ENCODE measurements around the gene IRF7.
A peak's percentile ranks its signal among the peaks of the same experiment; 100 is the strongest.

The IRF7 gene

DNA sequence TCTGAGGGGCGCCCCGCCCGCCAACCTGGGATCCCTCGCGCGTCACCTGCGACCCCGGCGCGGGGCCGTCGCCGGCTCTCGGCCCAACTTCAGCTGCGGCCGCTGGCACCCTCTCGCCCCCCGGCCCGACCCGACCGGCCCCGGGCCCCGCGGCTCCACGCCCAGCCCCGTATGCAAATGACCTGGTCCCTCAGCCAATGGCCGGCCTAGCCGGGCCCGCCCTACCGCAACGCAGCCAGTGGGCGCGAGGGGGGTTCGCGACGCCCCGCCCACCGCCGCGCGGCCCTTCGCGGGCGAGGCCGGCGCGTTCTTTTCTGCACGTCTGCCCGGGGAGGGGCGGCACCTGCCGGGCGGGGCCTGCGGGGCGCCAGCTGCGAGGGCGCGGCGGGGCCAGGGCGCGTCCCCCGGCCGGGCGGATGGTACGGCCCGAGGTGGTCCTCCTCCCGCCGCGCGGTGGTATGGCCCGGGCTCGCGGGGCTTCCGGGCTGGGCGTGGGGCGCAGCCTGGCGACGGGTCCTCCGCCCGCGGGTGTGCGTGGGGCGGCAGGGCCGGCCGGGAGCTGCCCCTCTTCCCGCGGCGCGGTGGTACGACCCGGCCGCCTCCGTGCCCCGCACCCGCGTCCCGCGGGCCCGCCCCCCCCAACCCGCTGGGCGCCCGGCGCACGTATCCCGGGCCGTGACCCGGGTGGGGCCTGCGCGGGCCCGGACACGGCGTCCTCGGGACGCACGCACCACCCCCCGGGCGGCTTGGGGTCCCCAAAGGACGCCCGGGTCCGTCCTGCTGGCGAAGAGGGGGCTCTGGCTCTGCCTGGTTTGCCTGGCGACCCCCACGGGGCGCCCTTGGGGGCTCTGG lies 47.2 kb downstream of the IRF7 start:
- H3K4me1 ChIP-seq (ENCODE audit: control extremely low read depth in 1 of 4, control insufficient read depth in 4 of 4, insufficient read depth in 4 of 4, low read length in 3 of 4) = peaks cover 0 to 15% (median 13%) of the 10 kb centered on the region in 4 experiments
- peaks cover 0 to 18% (median 13%) of the 10 kb centered on the region in 5 experiments for H3K27me3 ChIP-seq (replicated peaks in 2 of 5; ENCODE audit: control insufficient read depth in 4 of 5, insufficient read depth in 5 of 5, low read length in 4 of 5)
- CTCF ChIA-PET = no interaction called here
- under 1% methylated on average over 112 of the region's 123 CpGs for WGBS (ENCODE audit: insufficient coverage)
- peak overlapping the region in 1 of 2 experiments; percentile 80 for H3K27ac ChIP-seq (ENCODE audit: insufficient read depth in 1 of 2, low read depth in 1 of 2, low read length in 2 of 2, poor library complexity in 1 of 2, severe bottlenecking in 2 of 2)
- H3K36me3 ChIP-seq (ENCODE audit: control insufficient read depth in 4 of 4, insufficient read depth in 4 of 4, low read length in 3 of 4) = peaks cover 0 to 8% (median 4%) of the 10 kb centered on the region in 4 experiments
- no peaks in the 10 kb centered on the region for H3K9me3 ChIP-seq (ENCODE audit: control extremely low read depth in 1 of 5, control insufficient read depth in 4 of 5, insufficient read depth in 2 of 5, low read depth in 1 of 5, low read length in 4 of 5)
- POLR2A ChIA-PET = no interaction called here
- peak; percentile 89 to 95 (median 95) for DNase-seq
- H3K4me3 ChIP-seq (ENCODE audit: control insufficient read depth in 1 of 7, extremely low read depth in 1 of 7, insufficient read depth in 4 of 7, low read depth in 2 of 7, low read length in 6 of 7) = peak overlapping the region; percentile 33 to 74 (median 64)

DNA sequence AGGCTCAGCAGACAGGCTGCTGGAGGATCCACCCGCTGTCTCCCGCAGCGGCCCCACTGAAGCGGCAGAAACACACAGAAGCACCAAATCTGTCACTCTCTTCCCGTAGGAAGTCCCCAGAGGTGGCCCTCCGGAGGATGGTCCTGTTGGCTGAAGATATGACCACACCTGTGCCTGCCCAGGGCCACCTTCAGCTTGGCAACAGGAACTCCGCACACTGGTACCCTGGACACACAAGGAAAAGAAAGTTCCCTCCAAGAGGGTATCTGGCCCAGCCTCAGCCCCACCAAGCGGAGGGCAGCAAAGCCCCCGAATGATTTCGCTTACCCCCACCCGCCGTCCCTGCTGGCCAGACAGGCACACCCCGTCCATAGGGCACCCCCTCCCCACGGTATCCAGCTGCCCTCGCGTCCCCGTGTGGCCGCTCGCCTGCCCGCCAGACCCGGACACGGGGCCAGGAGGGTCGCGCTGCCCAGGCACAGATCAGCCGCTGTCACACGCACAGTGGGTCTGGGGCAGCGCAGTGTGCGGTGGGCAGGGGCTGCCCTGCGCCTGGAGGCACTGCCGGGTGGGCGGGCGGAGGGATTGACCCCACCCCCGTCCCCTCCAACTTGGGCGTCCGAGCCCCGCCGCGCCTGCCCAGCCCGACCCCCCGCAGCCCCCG lies 48.0 kb downstream of the IRF7 start:
- peaks cover 0 to 13% (median 11%) of the 10 kb centered on the region in 5 experiments for H3K27me3 ChIP-seq (replicated peaks in 2 of 5; ENCODE audit: control insufficient read depth in 4 of 5, insufficient read depth in 5 of 5, low read length in 4 of 5)
- ChIA-PET CTCF (no interaction called here), POLR2A (no interaction called here)
- peaks cover 0 to 10% (median 4%) of the 10 kb centered on the region in 4 experiments for H3K36me3 ChIP-seq (ENCODE audit: control insufficient read depth in 4 of 4, insufficient read depth in 4 of 4, low read length in 3 of 4)
- no peak for DNase-seq
- peaks cover 0 to 15% (median 13%) of the 10 kb centered on the region in 4 experiments for H3K4me1 ChIP-seq (ENCODE audit: control extremely low read depth in 1 of 4, control insufficient read depth in 4 of 4, insufficient read depth in 4 of 4, low read length in 3 of 4)
- H3K9me3 ChIP-seq (ENCODE audit: control extremely low read depth in 1 of 5, control insufficient read depth in 4 of 5, insufficient read depth in 2 of 5, low read depth in 1 of 5, low read length in 4 of 5) = no peaks in the 10 kb centered on the region
- 44% methylated on average over 33 of the region's 41 CpGs for WGBS (ENCODE audit: insufficient coverage)
- H3K4me3 ChIP-seq (ENCODE audit: control insufficient read depth in 1 of 7, extremely low read depth in 1 of 7, insufficient read depth in 4 of 7, low read depth in 2 of 7, low read length in 6 of 7) = peak overlapping the region in 5 of 7 experiments; percentile 34 to 74 (median 65)
- peak overlapping the region in 1 of 2 experiments; percentile 44 for H3K27ac ChIP-seq (ENCODE audit: insufficient read depth in 1 of 2, low read depth in 1 of 2, low read length in 2 of 2, poor library complexity in 1 of 2, severe bottlenecking in 2 of 2)

DNA sequence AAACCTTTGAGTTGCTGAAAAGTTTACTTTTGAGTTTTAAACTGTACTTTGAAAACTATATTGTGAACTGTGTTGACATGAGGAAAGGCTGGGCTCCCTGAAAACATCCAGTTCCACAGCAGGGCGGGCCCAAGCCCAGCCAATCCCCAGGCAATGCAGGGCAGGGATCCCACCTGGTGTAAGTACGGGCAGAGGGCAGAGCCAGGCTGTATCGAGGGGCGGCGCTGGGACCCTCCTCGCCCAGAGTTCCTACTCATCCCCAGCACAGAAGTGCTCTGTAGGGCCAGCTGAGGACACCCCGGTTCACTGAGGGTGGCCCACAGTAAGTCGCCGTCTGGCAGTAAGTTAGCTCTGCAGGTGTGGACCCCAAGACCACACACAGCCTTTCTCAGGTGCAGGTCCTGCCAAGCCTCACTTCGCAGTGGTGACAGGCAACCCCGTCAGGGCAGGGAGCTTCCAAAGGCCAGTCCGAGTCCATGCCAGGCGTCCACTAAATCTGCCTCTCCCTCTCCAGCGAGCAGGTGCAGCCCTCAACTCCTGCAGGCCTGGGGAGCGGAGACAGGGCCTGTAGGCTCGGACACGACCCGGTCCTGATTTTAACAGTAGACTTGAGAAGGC lies 48.6 kb downstream of the IRF7 start:
- DNase-seq = no peak
- Histone ChIP-seq H3K4me3 (ENCODE audit: control insufficient read depth in 1 of 7, extremely low read depth in 1 of 7, insufficient read depth in 4 of 7, low read depth in 2 of 7, low read length in 6 of 7) (no peak overlapping the region), H3K9me3 (ENCODE audit: control extremely low read depth in 1 of 5, control insufficient read depth in 4 of 5, insufficient read depth in 2 of 5, low read depth in 1 of 5, low read length in 4 of 5) (no peaks in the 10 kb centered on the region), H3K27me3 (replicated peaks in 2 of 5; ENCODE audit: control insufficient read depth in 4 of 5, insufficient read depth in 5 of 5, low read length in 4 of 5) (peaks cover 0 to 13% (median 11%) of the 10 kb centered on the region in 5 experiments), H3K4me1 (ENCODE audit: control extremely low read depth in 1 of 4, control insufficient read depth in 4 of 4, insufficient read depth in 4 of 4, low read length in 3 of 4) (peaks cover 0 to 15% (median 13%) of the 10 kb centered on the region in 4 experiments), H3K27ac (ENCODE audit: insufficient read depth in 1 of 2, low read depth in 1 of 2, low read length in 2 of 2, poor library complexity in 1 of 2, severe bottlenecking in 2 of 2) (peak overlapping the region in 1 of 2 experiments; percentile 44), H3K36me3 (ENCODE audit: control insufficient read depth in 4 of 4, insufficient read depth in 4 of 4, low read length in 3 of 4) (peaks cover 0 to 10% (median 4%) of the 10 kb centered on the region in 4 experiments)
- ChIA-PET POLR2A (no interaction called here), CTCF (no interaction called here)
- WGBS (ENCODE audit: insufficient coverage) = 93% methylated on average over 17 of the region's 18 CpGs

DNA sequence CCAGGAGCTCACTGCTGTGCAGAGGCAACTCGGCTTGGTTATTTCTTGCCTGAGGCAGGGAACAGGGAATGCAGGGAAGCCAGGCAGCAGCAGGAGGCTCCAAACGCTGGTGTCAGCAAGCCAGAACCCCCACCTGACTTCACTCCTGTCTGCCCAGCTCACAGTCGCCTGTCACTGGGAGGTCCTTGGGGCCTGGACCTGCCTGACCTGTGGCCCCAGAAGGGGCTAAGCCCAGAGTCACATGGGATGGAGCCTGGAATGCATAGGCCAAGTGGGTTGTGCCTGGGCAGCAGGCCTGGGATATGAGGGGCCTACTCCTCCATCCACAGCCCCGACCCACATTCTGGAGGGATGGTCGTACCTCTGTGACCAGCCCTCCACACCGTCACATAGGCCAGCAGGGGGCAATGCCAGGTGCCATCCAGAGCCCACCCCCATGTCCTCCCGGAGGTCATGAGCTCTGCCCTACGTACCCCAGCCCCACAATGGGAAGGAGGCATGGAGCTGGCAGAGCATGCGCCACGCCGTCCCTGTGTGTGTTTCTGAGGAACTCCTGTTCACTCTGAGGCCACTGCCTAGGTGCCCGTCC lies 49.7 kb downstream of the IRF7 start:
- DNase-seq = no peak
- H3K4me3 ChIP-seq (ENCODE audit: control insufficient read depth in 1 of 7, extremely low read depth in 1 of 7, insufficient read depth in 4 of 7, low read depth in 2 of 7, low read length in 6 of 7) = no peak overlapping the region
- peaks cover 0 to 13% (median 11%) of the 10 kb centered on the region in 5 experiments for H3K27me3 ChIP-seq (replicated peaks in 2 of 5; ENCODE audit: control insufficient read depth in 4 of 5, insufficient read depth in 5 of 5, low read length in 4 of 5)
- ChIA-PET POLR2A (no interaction called here), CTCF (interaction anchor here (0.6 to 1.7 kb wide), 3 partner anchors 10 to 253 kb away, joined by 3 to 6 read pairs (median 3); no protein-coding TSS in a partner anchor)
- 92% methylated on average over 11 of the region's 12 CpGs for WGBS (ENCODE audit: insufficient coverage)
- no peaks in the 10 kb centered on the region for H3K9me3 ChIP-seq (ENCODE audit: control extremely low read depth in 1 of 5, control insufficient read depth in 4 of 5, insufficient read depth in 2 of 5, low read depth in 1 of 5, low read length in 4 of 5)
- H3K27ac ChIP-seq (ENCODE audit: insufficient read depth in 1 of 2, low read depth in 1 of 2, low read length in 2 of 2, poor library complexity in 1 of 2, severe bottlenecking in 2 of 2) = no peak overlapping the region
- H3K36me3 ChIP-seq (ENCODE audit: control insufficient read depth in 4 of 4, insufficient read depth in 4 of 4, low read length in 3 of 4) = peaks cover 0 to 10% (median 4%) of the 10 kb centered on the region in 4 experiments
- peaks cover 0 to 25% (median 22%) of the 10 kb centered on the region in 4 experiments for H3K4me1 ChIP-seq (ENCODE audit: control extremely low read depth in 1 of 4, control insufficient read depth in 4 of 4, insufficient read depth in 4 of 4, low read length in 3 of 4)

DNA sequence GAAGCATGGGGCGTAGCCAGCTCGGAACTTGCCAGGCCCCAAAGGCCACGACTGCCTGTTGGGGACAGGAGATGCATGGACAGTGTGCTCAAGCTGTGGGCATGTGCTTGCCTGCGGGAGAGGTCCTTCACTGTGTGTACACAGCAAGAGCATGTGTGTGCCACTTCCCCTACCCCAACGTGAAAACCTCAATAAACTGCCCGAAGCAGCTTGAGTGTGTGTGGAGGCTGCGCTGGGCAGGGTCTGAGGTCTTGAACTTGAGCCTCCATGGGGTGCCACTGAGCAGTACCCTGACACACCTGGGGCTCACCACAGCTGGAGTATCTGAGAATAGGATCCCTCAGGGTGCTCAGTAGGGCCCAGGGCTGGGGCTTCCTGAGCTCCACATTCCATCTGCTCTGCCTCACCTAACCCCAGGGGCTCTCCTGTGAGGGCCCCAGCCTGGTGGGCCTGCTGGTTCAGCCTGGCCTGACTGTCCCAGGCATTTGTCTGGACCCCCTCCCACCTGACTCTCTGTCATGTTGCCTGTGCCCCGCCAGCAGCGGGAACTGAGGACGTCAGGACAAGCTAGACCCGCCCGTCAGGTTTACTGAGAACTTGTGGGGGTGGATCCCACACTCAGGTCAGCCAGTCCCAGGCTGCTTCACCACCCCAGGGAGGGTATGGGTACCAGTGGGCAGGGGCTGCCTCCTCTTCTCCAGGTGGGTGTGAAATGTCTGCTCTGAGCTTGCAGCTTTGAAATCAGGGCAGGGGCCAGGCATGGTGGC lies 51.8 kb downstream of the IRF7 start:
- WGBS (ENCODE audit: insufficient coverage) = 95% methylated on average over 10 of the region's 12 CpGs
- DNase-seq = no peak
- CTCF ChIA-PET = interaction anchor here (1.3 to 2.1 kb wide), 3 partner anchors 9 to 31 kb away, joined by 3 to 6 read pairs (median 4); no protein-coding TSS in a partner anchor

DNA sequence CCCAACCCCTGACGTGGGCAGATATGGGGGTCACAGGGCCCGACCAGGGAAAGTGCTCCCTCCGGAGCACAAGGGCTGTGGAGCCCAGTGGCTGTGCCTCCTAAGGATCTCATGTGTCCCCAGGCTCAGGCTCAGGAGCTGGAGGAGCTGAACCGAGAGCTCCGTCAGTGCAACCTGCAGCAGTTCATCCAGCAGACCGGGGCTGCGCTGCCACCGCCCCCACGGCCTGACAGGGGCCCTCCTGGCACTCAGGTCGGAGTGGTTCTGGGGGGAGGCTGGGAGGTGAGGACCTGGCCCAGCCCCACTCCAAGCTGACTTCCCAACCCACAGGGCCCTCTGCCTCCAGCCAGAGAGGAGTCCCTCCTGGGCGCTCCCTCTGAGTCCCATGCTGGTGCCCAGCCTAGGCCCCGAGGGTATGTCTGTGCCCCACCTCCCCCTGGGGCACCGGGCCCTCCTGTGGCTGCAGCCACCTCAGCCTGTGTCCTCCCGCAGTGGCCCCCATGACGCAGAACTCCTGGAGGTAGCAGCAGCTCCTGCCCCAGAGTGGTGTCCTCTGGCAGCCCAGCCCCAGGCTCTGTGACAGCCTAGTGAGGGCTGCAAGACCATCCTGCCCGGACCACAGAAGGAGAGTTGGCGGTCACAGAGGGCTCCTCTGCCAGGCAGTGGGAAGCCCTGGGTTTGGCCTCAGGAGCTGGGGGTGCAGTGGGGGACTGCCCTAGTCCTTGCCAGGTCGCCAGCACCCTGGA lies 52.5 kb downstream of the IRF7 start:
- Histone ChIP-seq H3K36me3 (ENCODE audit: control insufficient read depth in 4 of 4, insufficient read depth in 4 of 4, low read length in 3 of 4) (peaks cover 0 to 10% (median 4%) of the 10 kb centered on the region in 4 experiments), H3K27ac (ENCODE audit: insufficient read depth in 1 of 2, low read depth in 1 of 2, low read length in 2 of 2, poor library complexity in 1 of 2, severe bottlenecking in 2 of 2) (no peak overlapping the region), H3K9me3 (ENCODE audit: control extremely low read depth in 1 of 5, control insufficient read depth in 4 of 5, insufficient read depth in 2 of 5, low read depth in 1 of 5, low read length in 4 of 5) (no peaks in the 10 kb centered on the region), H3K27me3 (replicated peaks in 2 of 5; ENCODE audit: control insufficient read depth in 4 of 5, insufficient read depth in 5 of 5, low read length in 4 of 5) (peaks cover 0 to 9% (median 5%) of the 10 kb centered on the region in 5 experiments), H3K4me3 (ENCODE audit: control insufficient read depth in 1 of 7, extremely low read depth in 1 of 7, insufficient read depth in 4 of 7, low read depth in 2 of 7, low read length in 6 of 7) (no peak overlapping the region), H3K4me1 (ENCODE audit: control extremely low read depth in 1 of 4, control insufficient read depth in 4 of 4, insufficient read depth in 4 of 4, low read length in 3 of 4) (peaks cover 0 to 23% (median 21%) of the 10 kb centered on the region in 4 experiments)
- POLR2A ChIA-PET = no interaction called here
- WGBS (ENCODE audit: insufficient coverage) = 98% methylated on average over 17 of the region's 18 CpGs
- no peak for DNase-seq
- CTCF ChIA-PET = interaction anchor here (1.5 to 2.1 kb wide), 2 partner anchors 8 to 32 kb away, joined by 4 to 6 read pairs; no protein-coding TSS in a partner anchor

More for the DNA sequence above, 51.8 kb downstream of the IRF7 start:
- Histone ChIP-seq H3K9me3 (ENCODE audit: control extremely low read depth in 1 of 5, control insufficient read depth in 4 of 5, insufficient read depth in 2 of 5, low read depth in 1 of 5, low read length in 4 of 5) (no peaks in the 10 kb centered on the region), H3K4me3 (ENCODE audit: control insufficient read depth in 1 of 7, extremely low read depth in 1 of 7, insufficient read depth in 4 of 7, low read depth in 2 of 7, low read length in 6 of 7) (no peak overlapping the region), H3K36me3 (ENCODE audit: control insufficient read depth in 4 of 4, insufficient read depth in 4 of 4, low read length in 3 of 4) (peaks cover 0 to 10% (median 4%) of the 10 kb centered on the region in 4 experiments), H3K4me1 (ENCODE audit: control extremely low read depth in 1 of 4, control insufficient read depth in 4 of 4, insufficient read depth in 4 of 4, low read length in 3 of 4) (peaks cover 0 to 25% (median 24%) of the 10 kb centered on the region in 4 experiments), H3K27ac (ENCODE audit: insufficient read depth in 1 of 2, low read depth in 1 of 2, low read length in 2 of 2, poor library complexity in 1 of 2, severe bottlenecking in 2 of 2) (no peak overlapping the region), H3K27me3 (replicated peaks in 2 of 5; ENCODE audit: control insufficient read depth in 4 of 5, insufficient read depth in 5 of 5, low read length in 4 of 5) (peaks cover 0 to 5% (median 0%) of the 10 kb centered on the region in 5 experiments)
- POLR2A ChIA-PET = no interaction called here
